MCF 10A (cell line): ENCODE results near the gene LYPD5. TPM values are rescaled to one million over a fixed set of nuclear protein-coding genes. Genes with fewer than 3 reads are reported as not detected.
"Not testable (repeated sequence)": the region's sequence is repeated elsewhere in the genome, so short reads cannot be mapped to it uniquely, and the experiment has no call there.

Source experiments
- BruUV-seq: library from RNA; stranded (reverse); fragments of 400-500 nt; replicated peaks from 2 replicates; lab custom pipeline; 2021; lab: Mats Ljungman, UMichigan
- CTCF ChIA-PET: fragments of 300-600 bp; sonication (Branson Sonifier 250); formaldehyde crosslinking; extraction: SDS; loops from one replicate; lab custom pipeline; 2021; ENCODE audit warnings: antibody characterized with exemption, inconsistent platforms; lab: Yijun Ruan, JAX
- POLR2A ChIA-PET: fragments of 300-600, 350-650 bp; sonication (Branson Sonifier 250); formaldehyde crosslinking; extraction: SDS; loops from one replicate; lab custom pipeline; 2020; ENCODE audit warnings: antibody characterized with exemption, inconsistent platforms; lab: Yijun Ruan, JAX
- DNase-seq: peaks from one replicate; pipeline ENCODE4 v3.0.0-alpha.2; 2018; ENCODE audit not compliant: unreplicated experiment
- H3K27ac Mint-ChIP-seq: one replicate; pipeline ENCODE4 v1.8.0; 2022; ENCODE audit warnings: mild to moderate bottlenecking, low read depth, mixed read lengths; ENCODE audit not compliant: unreplicated experiment
- H3K27me3 Mint-ChIP-seq: one replicate; pipeline ENCODE4 v1.8.0; 2022; ENCODE audit warnings: mixed read lengths; ENCODE audit not compliant: insufficient read depth, unreplicated experiment
- H3K36me3 Mint-ChIP-seq: one replicate; pipeline ENCODE4 v1.8.0; 2022; ENCODE audit warnings: mild to moderate bottlenecking, moderate library complexity, mixed read lengths; ENCODE audit not compliant: insufficient read depth, unreplicated experiment
- H3K4me1 Mint-ChIP-seq: one replicate; pipeline ENCODE4 v1.8.0; 2022; ENCODE audit warnings: mixed read lengths; ENCODE audit not compliant: insufficient read depth, unreplicated experiment
- H3K4me3 Mint-ChIP-seq: one replicate; pipeline ENCODE4 v1.8.0; 2022; ENCODE audit warnings: mild to moderate bottlenecking, moderate library complexity, mixed read lengths; ENCODE audit not compliant: unreplicated experiment
- H3K9me3 Mint-ChIP-seq: one replicate; pipeline ENCODE4 v1.8.0; 2022; ENCODE audit warnings: mixed read lengths; ENCODE audit not compliant: unreplicated experiment
- intact Hi-C: fragments of 100-400 bp; cut with micrococcal nuclease; formaldehyde crosslinking; loops from 2 replicates; pipeline ENCODE4 v1.14.1; 2022
- total RNA-seq: library from RNA; stranded (reverse); gene quantifications from 2 replicates; pipeline ENCODE4 v1.2.3, GENCODE V29; 2022
- TF ChIP-seq, protein P1 (sequence below): fragments of 200-600 bp; IDR thresholded peaks from one replicate; pipeline ENCODE4 v1.8.0; 2022; ENCODE audit warnings: antibody characterized with exemption, mild to moderate bottlenecking; ENCODE audit not compliant: unreplicated experiment

Gene LYPD5
- total RNA-seq, 1 experiment from 2014 or later = 0.21 TPM

DNA sequence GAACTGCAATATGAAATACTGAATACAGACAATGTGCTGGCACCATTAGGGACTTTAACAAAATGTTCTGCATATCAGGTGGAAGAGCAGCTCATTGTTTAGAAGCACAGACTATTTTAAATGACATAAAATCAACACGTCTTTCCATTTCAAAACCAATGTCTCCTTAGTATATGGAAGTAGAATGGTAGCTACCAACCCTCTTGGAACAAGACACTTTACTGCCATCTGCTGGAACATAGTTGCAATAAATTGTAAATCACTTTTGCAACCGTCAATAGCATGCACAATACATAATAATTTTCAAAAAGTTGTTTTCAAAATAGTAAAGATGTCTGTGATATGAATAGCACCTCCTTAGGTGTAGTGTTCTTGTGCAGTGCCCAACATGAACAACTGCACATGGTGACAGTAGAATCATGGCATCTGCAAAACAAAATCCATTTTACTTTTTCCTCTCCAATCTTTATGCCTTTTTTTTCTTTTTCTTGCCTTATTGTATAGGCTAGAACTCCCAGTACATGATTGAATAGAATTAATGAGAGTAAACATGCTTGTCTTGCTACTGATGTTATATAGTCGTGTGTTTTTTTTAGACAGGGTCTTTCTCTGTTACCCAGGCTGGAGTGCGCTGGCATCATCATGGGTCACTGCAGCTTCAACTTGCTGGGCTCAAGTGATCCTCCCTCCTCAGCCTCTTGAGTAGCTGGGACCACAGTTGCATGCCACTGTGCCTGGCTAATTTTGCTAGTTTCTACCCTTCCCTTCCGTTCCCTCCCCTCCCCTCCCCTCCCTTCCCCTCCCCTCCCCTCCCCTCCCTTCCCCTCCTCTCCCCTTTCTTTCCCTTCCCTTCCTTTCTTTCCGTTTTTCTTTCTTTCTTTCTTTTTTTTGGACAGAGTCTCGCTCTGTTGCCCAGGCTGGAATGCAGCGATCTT is 7.8 kb upstream of the LYPD5 start:
- H3K36me3 Mint-ChIP-seq = no peaks in the 10 kb centered on the region
- peaks cover 6% of the 10 kb centered on the region for H3K4me1 Mint-ChIP-seq
- no peaks in the 10 kb centered on the region for H3K9me3 Mint-ChIP-seq
- no peak overlapping the region for H3K4me3 Mint-ChIP-seq
- TF ChIP-seq, protein P1, sequence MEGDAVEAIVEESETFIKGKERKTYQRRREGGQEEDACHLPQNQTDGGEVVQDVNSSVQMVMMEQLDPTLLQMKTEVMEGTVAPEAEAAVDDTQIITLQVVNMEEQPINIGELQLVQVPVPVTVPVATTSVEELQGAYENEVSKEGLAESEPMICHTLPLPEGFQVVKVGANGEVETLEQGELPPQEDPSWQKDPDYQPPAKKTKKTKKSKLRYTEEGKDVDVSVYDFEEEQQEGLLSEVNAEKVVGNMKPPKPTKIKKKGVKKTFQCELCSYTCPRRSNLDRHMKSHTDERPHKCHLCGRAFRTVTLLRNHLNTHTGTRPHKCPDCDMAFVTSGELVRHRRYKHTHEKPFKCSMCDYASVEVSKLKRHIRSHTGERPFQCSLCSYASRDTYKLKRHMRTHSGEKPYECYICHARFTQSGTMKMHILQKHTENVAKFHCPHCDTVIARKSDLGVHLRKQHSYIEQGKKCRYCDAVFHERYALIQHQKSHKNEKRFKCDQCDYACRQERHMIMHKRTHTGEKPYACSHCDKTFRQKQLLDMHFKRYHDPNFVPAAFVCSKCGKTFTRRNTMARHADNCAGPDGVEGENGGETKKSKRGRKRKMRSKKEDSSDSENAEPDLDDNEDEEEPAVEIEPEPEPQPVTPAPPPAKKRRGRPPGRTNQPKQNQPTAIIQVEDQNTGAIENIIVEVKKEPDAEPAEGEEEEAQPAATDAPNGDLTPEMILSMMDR = peak; percentile 60
- ChIA-PET POLR2A (interaction anchor here (0.6 to 1.5 kb wide), 13 partner anchors 20 to 363 kb away, joined by 3 to 14 read pairs (median 3); partner anchors contain the start of genes KCNN4 and SMG9), CTCF (interaction anchor here (0.6 to 4.9 kb wide), 22 partner anchors 9 to 1420 kb away, joined by 3 to 41 read pairs (median 4); partner anchors contain the start of genes PLAUR, SMG9 and ZNF575)
- peaks cover 11% of the 10 kb centered on the region for H3K27me3 Mint-ChIP-seq
- DNase-seq = peak; percentile 74
- intact Hi-C loops = loop anchor here (1.0 to 10.0 kb wide), 2 partner anchors 65 to 365 kb away; no protein-coding TSS in a partner anchor
- no TSS peak for BruUV-seq
- no peak overlapping the region for H3K27ac Mint-ChIP-seq

DNA sequence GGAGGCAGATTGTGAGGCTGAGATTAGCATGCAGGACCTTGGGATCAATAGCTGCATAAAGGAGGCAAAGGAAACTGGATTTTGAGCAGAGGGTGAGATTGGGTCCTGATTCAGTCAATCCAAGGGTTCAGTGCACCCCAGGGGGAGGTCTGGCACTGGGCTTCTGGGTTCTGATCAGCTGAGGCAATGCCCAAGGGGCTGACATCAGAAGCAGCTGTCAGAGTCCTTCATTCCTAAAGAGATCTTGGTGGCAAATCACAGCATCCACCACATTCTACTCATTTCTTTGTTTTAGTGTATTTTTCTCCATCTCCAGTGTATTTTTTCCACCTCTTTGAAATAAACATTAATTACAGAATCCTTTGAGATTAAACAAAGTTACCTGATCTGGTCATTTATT is 5.4 kb upstream of the LYPD5 start:
- intact Hi-C loops = no loop called here
- no peaks in the 10 kb centered on the region for H3K9me3 Mint-ChIP-seq

DNA sequence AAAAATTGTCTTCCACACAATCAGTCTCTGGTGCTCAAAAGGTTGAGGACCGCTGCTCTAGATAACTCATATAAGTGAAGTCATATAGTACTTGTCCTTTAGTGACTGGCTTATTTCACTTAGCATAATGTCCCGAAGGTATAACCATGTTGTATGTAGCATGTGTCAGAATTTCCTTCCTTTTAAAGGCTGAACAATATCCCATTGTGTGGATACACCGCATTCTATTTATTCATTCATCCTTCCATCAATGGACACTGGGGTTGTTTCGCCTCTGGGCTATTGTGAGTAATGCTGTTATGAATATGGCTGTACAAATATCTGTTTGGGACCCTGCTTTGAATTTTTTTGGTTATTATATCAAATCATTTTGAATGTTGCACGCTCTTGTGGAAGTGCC is 4.6 kb upstream of the LYPD5 start:
- no peak for DNase-seq
- no peak overlapping the region for H3K27ac Mint-ChIP-seq
- H3K9me3 Mint-ChIP-seq = no peaks in the 10 kb centered on the region
- peaks cover 4% of the 10 kb centered on the region for H3K36me3 Mint-ChIP-seq
- POLR2A ChIA-PET = no interaction called here
- H3K4me1 Mint-ChIP-seq = peaks cover 6% of the 10 kb centered on the region
- H3K4me3 Mint-ChIP-seq = no peak overlapping the region
- intact Hi-C loops = no loop called here
- H3K27me3 Mint-ChIP-seq = peaks cover 9% of the 10 kb centered on the region
- TF ChIP-seq, protein P1 = no peak
- no TSS peak for BruUV-seq
- CTCF ChIA-PET = interaction anchor here (0.8 to 1.0 kb wide), 3 partner anchors 41 to 210 kb away, joined by 3 to 4 read pairs (median 3); partner anchors contain the start of gene ZNF576

More for the DNA sequence above, 5.4 kb upstream of the LYPD5 start:
- no peak for DNase-seq
- H3K36me3 Mint-ChIP-seq = peaks cover 4% of the 10 kb centered on the region
- peaks cover 11% of the 10 kb centered on the region for H3K27me3 Mint-ChIP-seq
- CTCF ChIA-PET = interaction anchor here (4.9 kb wide), 1 partner anchor 63 kb away, joined by 41 read pairs; no protein-coding TSS in a partner anchor
- H3K4me1 Mint-ChIP-seq = peaks cover 6% of the 10 kb centered on the region
- no peak overlapping the region for H3K4me3 Mint-ChIP-seq
- no TSS peak for BruUV-seq
- POLR2A ChIA-PET = no interaction called here
- H3K27ac Mint-ChIP-seq = no peak overlapping the region
- TF ChIP-seq, protein P1 = no peak

DNA sequence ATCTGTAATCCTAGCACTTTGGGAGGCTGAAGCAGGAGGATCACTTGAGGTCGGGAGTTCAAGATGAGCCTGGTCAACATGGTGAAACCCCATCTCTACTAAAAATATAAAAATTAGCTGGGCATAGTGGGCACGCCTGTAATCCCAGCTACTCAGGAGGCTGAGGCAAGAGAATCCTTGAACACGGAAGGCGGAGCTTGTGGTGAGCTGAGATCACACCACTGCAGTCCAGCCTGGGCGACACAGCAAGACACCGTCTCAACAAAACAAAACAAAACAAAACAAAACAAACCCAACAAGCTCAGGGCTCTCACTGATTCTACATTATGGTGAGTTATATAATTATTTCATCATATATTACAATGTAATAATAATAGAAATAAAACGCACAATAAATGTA is 4.2 kb upstream of the LYPD5 start:
- BruUV-seq, H3K36me3 Mint-ChIP-seq, H3K9me3 Mint-ChIP-seq, DNase-seq, intact Hi-C loops, H3K27me3 Mint-ChIP-seq, H3K27ac Mint-ChIP-seq, H3K4me1 Mint-ChIP-seq, H3K4me3 Mint-ChIP-seq: not testable (repeated sequence)
- POLR2A ChIA-PET = interaction anchor here (0.5 kb wide), 1 partner anchor 40 kb away, joined by 3 read pairs; no protein-coding TSS in a partner anchor
- CTCF ChIA-PET = interaction anchor here (0.8 to 1.0 kb wide), 3 partner anchors 40 to 210 kb away, joined by 3 to 4 read pairs (median 3); partner anchors contain the start of gene ZNF576
